ENCODE results near the gene TTC1. TPM values are rescaled to one million over a fixed set of nuclear protein-coding genes. Genes with fewer than 3 reads are reported as not detected.
"Not testable (repeated sequence)": the region's sequence is repeated elsewhere in the genome, so short reads cannot be mapped to it uniquely, and the experiment has no call there.

The TTC1 gene
- total RNA-seq, 6 experiments from 2014 or later, result 63.9 to 76.0 (median 70.6) TPM

DNA sequence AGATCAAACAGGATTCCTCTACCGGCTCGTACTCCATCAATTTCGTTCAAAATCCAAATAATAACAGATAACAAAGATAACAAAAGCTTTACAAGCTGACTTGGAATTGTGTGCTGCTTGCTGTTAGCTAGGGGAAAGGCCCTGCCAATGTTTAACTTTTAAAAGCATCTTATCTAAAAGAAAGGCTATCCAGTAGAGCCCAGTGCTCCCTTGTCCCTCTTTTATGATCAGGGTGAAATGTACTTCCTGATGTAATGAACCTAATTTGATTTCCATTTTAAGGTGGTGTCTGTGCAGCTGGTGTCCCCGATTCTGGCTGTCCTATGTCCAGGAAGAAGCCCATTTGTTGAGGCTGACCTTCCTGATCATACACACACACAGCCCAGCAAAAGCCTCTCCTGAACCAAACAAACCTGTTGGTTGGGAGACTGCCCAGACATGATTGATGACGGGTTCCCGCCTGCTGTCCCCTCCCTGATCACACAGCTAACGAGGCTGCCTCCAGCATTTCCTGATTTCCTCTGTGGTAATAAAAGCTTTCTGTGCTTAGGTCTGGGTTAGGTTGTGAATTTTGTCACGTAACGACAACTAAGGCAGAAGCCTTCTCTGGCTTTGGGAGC, 56.2 kb downstream of the TTC1 start:
- Mint-ChIP-seq H3K36me3 (ENCODE audit: low read depth) (peaks cover 8% of the 10 kb centered on the region), H3K4me3 (no peak overlapping the region), H3K27ac (no peak overlapping the region), H3K9me3 (no peaks in the 10 kb centered on the region), H3K4me1 (ENCODE audit: low read depth) (no peaks in the 10 kb centered on the region), H3K27me3 (ENCODE audit: insufficient read depth) (no peaks in the 10 kb centered on the region; the same call in 1 of the 2 replicates)
- DNase-seq, result no peak
- TF ChIP-seq CTCF (IDR thresholded peaks at IDR 0.05), result no peak

GRCh38 chr5:160069120-160069519, 60.2 kb downstream of the TTC1 start:
- not testable (repeated sequence) for H3K27ac Mint-ChIP-seq; DNase-seq; H3K9me3 Mint-ChIP-seq; H3K27me3 Mint-ChIP-seq (ENCODE audit: insufficient read depth); H3K36me3 Mint-ChIP-seq (ENCODE audit: low read depth); H3K4me3 Mint-ChIP-seq
- peaks cover 15% of the 10 kb centered on the region for H3K4me1 Mint-ChIP-seq (ENCODE audit: low read depth)

- Mint-ChIP-seq H3K4me1 (ENCODE audit: low read depth) (peaks cover 15% of the 10 kb centered on the region), H3K27ac (peak overlapping the region; percentile 19; the same call in 1 of the 2 replicates), H3K9me3 (no peaks in the 10 kb centered on the region), H3K36me3 (ENCODE audit: low read depth) (no peaks in the 10 kb centered on the region), H3K4me3 (peak overlapping the region; percentile 41), H3K27me3 (ENCODE audit: insufficient read depth) (no peaks in the 10 kb centered on the region)
- no peak for TF ChIP-seq CTCF (IDR thresholded peaks at IDR 0.05)
- peak; percentile 27 for DNase-seq
These were observed 62.6 kb downstream of the TTC1 start for GRCh38 chr5:160071516-160071915.

- 0 out of 2 replicates have a peak overlapping the region, but pooled peaks have one; percentile 19 for H3K27ac Mint-ChIP-seq
These were observed 63.0 kb downstream of the TTC1 start for GRCh38 chr5:160071916-160072315.

DNA sequence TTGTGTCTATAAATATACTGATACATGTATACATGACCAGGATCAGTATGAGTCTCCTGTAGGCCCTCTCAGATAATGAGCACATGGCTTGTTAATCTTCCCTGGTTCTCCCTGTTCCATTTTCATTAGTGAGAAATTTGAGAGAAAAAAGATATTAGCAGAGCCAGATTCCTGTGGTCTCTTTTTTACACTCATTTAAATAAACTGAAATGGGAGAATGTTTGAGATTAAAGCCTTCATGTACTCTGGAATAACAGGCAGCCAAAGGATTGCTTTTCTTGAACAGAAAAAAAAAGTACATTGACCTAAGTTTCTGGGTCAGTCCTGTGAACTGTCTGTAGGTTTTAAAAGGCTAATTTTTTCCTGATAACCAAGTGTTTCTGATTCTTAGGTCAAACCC, 66.1 kb downstream of the TTC1 start:
- no peak overlapping the region for H3K4me3 Mint-ChIP-seq
- peaks cover 5% of the 10 kb centered on the region for H3K36me3 Mint-ChIP-seq (ENCODE audit: low read depth)
- no peak for TF ChIP-seq CTCF (IDR thresholded peaks at IDR 0.05)
- H3K9me3 Mint-ChIP-seq, result no peaks in the 10 kb centered on the region
- H3K27ac Mint-ChIP-seq, result no peak overlapping the region
- peaks cover 32% of the 10 kb centered on the region for H3K4me1 Mint-ChIP-seq (ENCODE audit: low read depth)
- H3K27me3 Mint-ChIP-seq (ENCODE audit: insufficient read depth), result no peaks in the 10 kb centered on the region
- no peak for DNase-seq

More at GRCh38 chr5:160071916-160072315, 63.0 kb downstream of the TTC1 start:
- H3K27me3 Mint-ChIP-seq (ENCODE audit: insufficient read depth), result no peaks in the 10 kb centered on the region
- no peaks in the 10 kb centered on the region for H3K9me3 Mint-ChIP-seq
- H3K4me1 Mint-ChIP-seq (ENCODE audit: low read depth), result peaks cover 15% of the 10 kb centered on the region
- TF ChIP-seq CTCF (IDR thresholded peaks at IDR 0.05), result no peak
- H3K36me3 Mint-ChIP-seq (ENCODE audit: low read depth), result no peaks in the 10 kb centered on the region
- peak overlapping the region; percentile 41 for H3K4me3 Mint-ChIP-seq
- DNase-seq, result no peak

- no peak overlapping the region for H3K27ac Mint-ChIP-seq
- H3K4me1 Mint-ChIP-seq (ENCODE audit: low read depth), result peaks cover 29% of the 10 kb centered on the region
- peaks cover 5% of the 10 kb centered on the region for H3K36me3 Mint-ChIP-seq (ENCODE audit: low read depth)
- no peak for DNase-seq
- no peaks in the 10 kb centered on the region for H3K27me3 Mint-ChIP-seq (ENCODE audit: insufficient read depth)
- H3K4me3 Mint-ChIP-seq, result no peak overlapping the region
- H3K9me3 Mint-ChIP-seq, result no peaks in the 10 kb centered on the region
- no peak for TF ChIP-seq CTCF (IDR thresholded peaks at IDR 0.05)
These were observed 68.1 kb downstream of the TTC1 start for GRCh38 chr5:160076997-160077396.
